GM20000 (cell line): Measurements from ENCODE around the gene CHD2.

ENCODE experiments used
- DNase-seq: peaks from one replicate; pipeline ENCODE4 v3.0.0; 2012; ENCODE audit warnings: low spot score
- TF ChIP-seq, protein P1 (sequence below): IDR thresholded peaks from 2 replicates; pipeline ENCODE4 v1.5.1; 2012; ENCODE audit warnings: mild to moderate bottlenecking, control low read depth; ENCODE audit errors: extremely low read depth, missing control alignments

The CHD2 gene

DNA sequence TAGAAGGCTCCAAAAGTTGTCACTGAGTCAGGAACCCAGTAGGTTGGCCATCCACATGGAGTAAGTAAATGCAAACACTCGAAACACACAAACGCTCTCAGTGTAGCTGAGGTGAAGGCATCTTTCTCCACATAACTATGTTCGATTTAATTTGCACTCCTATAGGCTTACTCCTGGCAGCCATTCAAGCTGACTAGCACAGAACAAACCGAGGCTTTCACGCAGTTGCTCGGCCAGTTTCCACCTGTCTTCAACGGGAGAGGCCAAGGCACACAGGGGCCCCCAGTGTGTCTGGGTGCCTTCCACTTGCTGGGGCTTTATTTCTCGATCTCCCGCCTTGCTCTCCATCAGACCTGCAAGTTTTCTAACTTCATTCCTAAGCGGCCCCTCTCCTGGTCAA, 170.0 kb downstream of the CHD2 start:
- TF ChIP-seq, protein P1, sequence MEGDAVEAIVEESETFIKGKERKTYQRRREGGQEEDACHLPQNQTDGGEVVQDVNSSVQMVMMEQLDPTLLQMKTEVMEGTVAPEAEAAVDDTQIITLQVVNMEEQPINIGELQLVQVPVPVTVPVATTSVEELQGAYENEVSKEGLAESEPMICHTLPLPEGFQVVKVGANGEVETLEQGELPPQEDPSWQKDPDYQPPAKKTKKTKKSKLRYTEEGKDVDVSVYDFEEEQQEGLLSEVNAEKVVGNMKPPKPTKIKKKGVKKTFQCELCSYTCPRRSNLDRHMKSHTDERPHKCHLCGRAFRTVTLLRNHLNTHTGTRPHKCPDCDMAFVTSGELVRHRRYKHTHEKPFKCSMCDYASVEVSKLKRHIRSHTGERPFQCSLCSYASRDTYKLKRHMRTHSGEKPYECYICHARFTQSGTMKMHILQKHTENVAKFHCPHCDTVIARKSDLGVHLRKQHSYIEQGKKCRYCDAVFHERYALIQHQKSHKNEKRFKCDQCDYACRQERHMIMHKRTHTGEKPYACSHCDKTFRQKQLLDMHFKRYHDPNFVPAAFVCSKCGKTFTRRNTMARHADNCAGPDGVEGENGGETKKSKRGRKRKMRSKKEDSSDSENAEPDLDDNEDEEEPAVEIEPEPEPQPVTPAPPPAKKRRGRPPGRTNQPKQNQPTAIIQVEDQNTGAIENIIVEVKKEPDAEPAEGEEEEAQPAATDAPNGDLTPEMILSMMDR: no peak
- no peak for DNase-seq

DNA sequence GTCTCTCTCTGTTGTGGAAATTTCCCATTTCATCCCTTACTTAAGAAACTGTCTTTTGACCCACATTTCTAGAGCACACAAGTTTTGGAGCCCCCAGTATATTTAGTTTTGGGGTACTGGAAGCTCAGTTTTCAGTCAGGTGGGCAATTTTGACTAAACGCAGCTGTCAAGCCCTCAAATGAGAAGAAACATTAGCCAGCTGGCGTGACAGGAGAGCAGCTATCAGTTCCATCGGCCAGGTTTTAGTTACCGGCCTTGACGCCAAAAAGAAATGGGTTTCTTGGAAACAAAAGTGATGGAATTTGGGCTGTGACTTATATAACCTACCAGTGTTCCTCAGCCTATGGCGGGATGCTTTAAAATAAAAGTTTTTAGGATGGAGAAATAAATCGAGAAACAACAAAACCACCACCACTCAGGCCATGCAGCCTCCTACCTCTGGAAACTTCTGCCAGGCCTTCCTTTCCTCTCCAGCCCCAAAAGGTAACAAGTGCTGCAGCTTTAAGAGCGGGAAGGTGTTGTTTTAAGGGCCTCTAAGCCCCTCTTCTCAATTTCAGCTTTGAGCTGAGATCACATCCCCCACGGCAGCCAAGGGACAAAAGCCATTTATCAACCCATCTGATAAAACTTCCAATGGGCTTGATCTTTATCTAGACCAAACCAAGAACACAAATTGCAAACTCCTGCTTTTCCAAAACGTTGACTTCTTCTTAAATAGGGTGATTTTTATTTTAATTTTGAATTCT, 170.6 kb downstream of the CHD2 start:
- DNase-seq: no peak
- TF ChIP-seq, protein P1: no peak

DNA sequence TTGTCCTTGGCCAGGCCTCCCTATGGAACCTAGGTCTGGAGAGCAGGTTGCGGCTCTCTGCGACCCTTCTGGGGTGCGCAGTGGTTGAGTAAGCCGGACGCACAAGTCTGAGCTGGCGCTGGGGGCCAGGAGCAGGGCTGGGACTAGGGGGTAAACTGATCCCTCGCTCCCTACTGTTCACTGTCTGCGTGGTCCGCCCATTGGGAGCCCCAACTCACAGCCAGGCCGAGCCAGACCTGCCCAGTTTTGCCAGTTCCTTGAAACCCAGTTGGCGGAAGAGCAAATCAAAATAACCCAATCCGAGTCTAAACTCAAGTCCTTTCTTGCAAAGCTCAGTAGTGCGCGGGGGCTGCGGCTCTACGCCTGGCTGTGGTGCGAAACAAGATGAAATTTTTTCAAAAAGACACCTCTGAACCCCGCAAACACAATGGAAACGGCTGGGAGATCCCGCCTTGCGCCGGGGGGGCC, 171.4 kb downstream of the CHD2 start:
- TF ChIP-seq, protein P1: no peak
- no peak for DNase-seq

DNA sequence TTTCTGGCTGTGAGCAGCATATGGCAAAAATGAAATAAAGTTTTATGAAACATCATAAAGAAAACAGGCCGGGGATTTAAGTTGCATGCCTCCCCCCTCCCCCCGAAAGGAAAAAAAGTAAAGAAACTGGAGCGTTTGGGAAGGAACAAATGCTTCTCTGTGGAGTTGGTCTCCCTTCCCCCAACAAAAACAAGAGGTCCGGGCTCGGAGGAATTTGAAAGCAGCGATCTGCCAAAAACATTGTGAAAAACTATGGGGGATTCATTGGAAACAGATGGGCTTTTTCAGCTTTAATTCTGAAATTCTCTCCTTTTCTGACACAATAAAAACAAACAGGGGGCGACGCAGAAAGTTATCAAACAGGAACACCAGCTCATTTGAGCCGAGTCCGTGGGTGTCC, 171.9 kb downstream of the CHD2 start:
- TF ChIP-seq, protein P1: no peak
- no peak for DNase-seq

DNA sequence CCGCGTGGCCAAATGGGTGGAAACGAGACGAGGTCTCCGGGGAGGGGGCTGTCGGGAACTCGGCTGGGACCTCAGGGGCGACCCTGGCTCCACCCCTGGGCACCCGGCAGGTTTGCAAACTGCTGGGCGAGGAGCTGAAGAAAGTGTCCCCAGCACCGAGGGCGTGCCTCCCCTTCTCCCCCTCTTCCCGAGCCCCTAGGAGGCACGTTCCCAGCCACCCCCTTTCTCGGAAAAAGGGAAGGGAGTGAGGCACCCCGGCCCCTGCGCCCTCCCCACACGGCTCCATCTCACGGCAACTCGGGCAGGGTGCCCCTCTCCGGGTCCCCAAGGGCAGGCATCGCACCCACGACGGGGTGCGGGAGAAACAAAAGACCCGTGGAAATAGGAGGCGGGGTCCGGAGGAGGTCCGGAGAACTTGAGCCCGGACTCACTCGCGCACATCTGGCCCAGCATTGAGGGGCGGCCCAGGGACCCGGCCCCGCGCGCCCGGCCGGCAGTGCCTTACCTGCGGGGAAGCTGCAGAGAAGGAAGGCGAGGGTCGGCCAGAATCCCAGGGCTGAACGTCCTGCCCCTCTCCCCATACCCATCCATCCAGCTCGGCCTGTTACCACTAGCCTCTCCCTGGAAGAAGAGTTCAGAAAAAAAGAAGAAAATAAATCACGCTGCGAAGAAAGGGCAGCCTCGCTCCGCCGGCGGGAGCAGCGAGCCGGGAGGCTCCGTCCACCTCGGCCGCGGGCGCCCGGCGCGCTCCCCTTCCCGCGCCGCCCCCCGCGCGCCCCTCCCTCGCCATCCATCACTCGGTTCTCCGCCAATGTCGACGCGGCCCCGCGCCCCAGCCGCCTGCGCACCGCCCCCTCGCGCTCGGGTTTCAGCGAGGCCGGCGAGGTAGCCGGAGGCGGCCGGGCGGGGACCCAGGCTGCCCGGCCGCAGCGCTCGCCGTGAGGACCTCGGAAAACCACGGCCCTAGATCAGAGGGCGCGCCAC, 172.6 kb downstream of the CHD2 start:
- DNase-seq: no peak
- TF ChIP-seq, protein P1: no peak

DNA sequence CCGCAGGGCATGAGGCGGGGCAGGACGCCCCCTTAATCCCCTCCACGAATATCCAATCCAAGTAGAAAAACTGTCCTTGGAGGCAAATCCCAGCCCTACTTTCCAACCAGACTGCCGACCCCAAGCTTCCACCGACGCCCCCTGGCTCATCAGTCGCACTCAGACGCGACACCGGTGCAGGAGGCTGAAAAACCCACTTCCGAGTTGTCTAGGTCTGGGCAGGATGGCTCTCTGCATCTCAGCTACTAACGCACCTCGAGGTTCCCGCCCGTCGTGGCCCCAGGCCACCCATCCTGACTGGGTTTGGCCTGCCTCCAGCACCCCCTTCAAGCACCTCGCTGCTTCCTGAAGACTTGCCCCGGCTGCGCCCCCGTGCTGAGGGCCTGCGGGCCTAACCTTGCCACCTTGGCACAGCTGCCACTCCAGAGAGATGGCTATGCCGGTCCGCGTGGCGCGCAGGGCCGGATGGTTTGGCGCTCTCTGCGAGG, 173.4 kb downstream of the CHD2 start:
- TF ChIP-seq, protein P1: no peak
- DNase-seq: no peak

DNA sequence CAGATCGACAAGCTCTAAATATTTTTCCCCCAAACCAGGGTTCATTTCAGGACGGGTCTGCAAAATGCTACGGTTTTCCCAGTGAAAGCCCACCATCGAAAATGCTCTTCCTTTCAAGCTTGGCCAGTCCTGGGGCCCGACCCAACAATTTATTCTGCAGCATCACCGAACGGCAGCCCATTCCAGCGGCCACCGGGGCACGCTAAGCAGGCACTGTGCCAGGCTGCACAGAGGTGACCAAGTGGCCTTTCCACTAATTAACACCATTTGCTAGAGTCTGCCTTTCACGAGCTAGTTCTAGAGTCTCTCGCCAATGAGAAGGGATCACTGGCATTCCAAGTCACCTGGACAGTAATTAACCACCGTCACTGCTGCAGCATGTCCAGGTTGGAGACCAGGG, 174.5 kb downstream of the CHD2 start:
- no peak for DNase-seq
- TF ChIP-seq, protein P1: no peak
